Transverse colon (tissue), 4 donors: ENCODE measurements around the gene GALNT2.

Source experiments
- CTCF ChIP-seq, 5 experiments: fragments of 200-600 bp in 3 of 5; fragments of 450-650 bp in 2 of 5; sonication (generic) in 3 of 5; IDR thresholded peaks; 1 replicate in 2 of 5; 2 replicates in 3 of 5; pipeline ENCODE4 v1.5.1; 2016 to 2017; ENCODE audit warnings: antibody characterized with exemption in 5 of 5, inconsistent platforms in 3 of 5, mild to moderate bottlenecking in 2 of 5, moderate library complexity in 1 of 5
- EP300 ChIP-seq: sonication (generic); formaldehyde crosslinking; IDR thresholded peaks from one replicate; pipeline ENCODE4 v1.6.1; 2017; ENCODE audit warnings: antibody characterized with exemption, low read depth
- POLR2A ChIP-seq: fragments of 450-650 bp; IDR thresholded peaks from one replicate; pipeline ENCODE4 v1.6.1; 2016; ENCODE audit warnings: antibody characterized with exemption, mild to moderate bottlenecking, moderate library complexity
- POLR2AphosphoS5 ChIP-seq, 3 donors: sonication (generic); formaldehyde crosslinking; IDR thresholded peaks; one replicate each; pipeline ENCODE4 v1.6.1; 2016; ENCODE audit warnings: antibody characterized with exemption in 3 of 3

DNA sequence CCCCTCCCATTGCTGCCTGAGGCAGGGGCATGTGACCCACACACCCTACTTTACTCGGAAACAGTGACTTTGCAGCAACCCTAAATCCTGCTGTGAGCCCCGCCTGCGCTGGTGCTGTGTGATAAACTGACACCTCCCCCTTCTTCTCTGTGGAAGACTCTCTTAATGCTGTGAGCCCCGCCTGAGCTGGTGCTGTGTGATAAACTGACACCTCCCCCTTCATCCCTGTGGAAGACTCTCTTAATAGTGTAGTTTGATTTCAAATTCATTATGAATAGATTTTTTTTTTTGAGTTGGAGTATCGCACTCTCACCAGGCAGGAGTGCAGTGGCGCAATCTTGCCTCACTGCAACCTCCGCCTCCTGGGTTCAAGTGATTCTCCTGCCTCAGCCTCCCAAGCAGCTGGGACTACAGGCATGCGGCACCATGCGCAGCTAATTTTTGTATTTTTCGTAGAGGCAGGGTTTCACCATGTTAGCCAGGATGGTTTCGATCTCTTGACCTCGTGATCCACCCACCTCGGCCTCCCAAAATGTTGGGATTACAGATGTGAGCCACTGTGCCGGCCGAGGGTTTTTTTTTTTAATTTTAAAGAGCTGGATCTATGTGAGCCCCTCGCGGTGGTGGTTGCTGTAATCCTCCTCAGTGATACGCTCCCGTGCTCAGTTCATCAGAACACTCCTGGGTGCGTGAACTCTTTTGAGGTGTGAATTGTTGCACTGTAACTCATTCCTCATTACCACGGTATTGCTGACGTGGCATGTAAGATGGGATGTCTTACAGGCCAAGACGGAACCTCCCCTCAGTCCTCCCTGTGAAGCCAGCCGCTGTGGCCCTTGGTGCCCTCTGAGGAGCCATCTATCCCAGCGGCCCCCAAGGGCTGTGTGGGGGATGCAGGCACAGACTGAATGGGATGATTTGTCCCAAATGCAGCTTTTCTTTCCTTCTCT, 60.3 kb downstream of the GALNT2 start:
- TF ChIP-seq CTCF (IDR thresholded peaks at IDR 0.05) (no peak), POLR2AphosphoS5 (IDR thresholded peaks at IDR 0.05) (no peak), POLR2A (no peak), EP300 (no peak)
